Epithelial cell of proximal tubule (primary cell): ENCODE results near the gene CENPM. TPM values are rescaled to one million over a fixed set of nuclear protein-coding genes. Genes with fewer than 3 reads are reported as not detected.

Source experiments
- DNase-seq: peaks from one replicate; pipeline ENCODE4 v3.0.0-alpha.2; 2011; ENCODE audit warnings: low read depth
- H3K4me3 ChIP-seq: 2 replicates; pipeline ENCODE4 v1.5.1; 2011; ENCODE audit warnings: low read depth, mild to moderate bottlenecking, low read length
- CTCF ChIP-seq: conservative IDR thresholded peaks from 2 replicates; pipeline ENCODE4 v1.5.1; 2012; ENCODE audit warnings: low read depth, mild to moderate bottlenecking, low read length
- total RNA-seq: library from RNA; depleted of rRNA; stranded (reverse); fragments of >200 nt; gene quantifications from 2 replicates; pipeline ENCODE4 v1.2.3, GENCODE V29; 2015

CENPM gene
- total RNA-seq, 1 donor from 2014 or later, result 58.2 TPM

GRCh38 chr22:41917375-41917902, 29.5 kb downstream of the CENPM start:
- no peak for DNase-seq
- no peak for TF ChIP-seq CTCF
- H3K4me3 ChIP-seq, result no peak overlapping the region

DNA sequence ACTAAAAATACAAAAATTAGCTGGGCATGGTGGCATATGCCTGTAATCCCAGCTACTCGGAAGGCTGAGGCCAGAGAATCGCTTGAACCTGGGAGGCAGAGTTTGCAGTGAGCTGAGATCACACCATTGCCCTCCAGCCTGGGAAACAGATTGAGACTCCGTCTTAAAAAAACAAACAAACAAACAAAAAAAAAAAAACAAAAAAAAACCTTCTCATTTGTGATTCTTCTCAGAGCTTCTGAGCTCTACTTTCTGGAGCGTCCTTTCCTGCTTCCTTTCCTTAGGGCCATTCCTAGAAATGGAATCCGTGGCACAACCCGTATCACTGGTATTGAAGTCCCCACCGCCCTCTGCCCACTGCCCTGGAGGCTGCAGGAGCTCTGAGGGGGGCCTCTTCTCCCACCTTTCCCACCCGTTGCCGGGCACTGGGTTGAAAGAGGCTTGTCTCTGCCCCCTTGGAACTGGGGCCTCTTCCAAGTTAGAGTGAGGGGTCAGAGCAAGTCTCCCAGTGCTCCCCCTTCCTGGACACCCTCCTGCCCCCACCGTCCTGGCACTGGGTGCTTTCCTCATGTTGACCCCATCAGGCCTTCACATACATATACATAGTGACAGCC, 30.1 kb downstream of the CENPM start:
- no peak for DNase-seq
- no peak overlapping the region for H3K4me3 ChIP-seq
- no peak for TF ChIP-seq CTCF

GRCh38 chr22:41915786-41916493, 31.0 kb downstream of the CENPM start:
- no peak overlapping the region for H3K4me3 ChIP-seq
- TF ChIP-seq CTCF, result no peak
- DNase-seq, result no peak

DNA sequence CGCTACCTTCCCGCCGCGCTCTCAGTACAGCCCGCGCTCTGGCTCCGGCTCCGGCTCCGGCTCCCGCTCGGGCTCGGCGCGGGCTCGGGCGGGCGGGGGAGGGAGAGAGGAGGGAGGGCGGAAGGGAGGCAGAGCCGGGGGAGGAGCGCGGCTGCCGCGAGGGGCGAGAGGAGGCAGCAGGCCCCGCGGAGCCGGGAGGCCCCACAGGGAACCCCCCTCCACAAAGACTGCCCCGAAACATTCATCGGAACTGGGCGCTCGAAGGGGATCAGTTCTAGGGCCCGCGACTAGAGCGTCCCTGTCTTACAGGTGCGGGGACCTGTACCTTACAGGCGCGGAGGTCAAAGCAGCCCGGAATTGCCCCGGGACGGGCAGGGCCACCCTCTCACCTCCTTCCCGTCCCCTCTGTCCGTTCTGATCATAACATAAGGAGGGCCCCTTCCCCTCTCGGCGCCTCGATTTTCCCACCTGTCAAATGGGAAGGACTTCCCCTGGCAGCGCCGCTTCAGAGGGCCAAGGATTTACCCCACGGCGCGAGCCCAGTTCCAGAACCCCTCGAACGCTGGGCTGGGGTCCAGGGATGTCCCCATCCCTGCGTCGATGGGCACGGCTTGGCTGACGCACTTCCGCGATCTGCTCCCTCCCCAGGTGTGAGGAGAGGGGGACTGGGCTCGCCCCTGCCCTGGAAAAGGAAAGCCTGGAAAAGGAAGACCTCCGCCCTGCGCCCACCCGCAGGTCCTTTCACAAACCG, 31.7 kb downstream of the CENPM start, which contains the start of gene SHISA8:
Gene SHISA8, minus strand, starts transcription at position 40 of the 751 bp plus-strand sequence. CDS start 407 bp downstream, outside the sequence.
- no peak within 1 kb of the TSS for H3K4me3 ChIP-seq
- no peak for DNase-seq
- no peak for TF ChIP-seq CTCF

DNA sequence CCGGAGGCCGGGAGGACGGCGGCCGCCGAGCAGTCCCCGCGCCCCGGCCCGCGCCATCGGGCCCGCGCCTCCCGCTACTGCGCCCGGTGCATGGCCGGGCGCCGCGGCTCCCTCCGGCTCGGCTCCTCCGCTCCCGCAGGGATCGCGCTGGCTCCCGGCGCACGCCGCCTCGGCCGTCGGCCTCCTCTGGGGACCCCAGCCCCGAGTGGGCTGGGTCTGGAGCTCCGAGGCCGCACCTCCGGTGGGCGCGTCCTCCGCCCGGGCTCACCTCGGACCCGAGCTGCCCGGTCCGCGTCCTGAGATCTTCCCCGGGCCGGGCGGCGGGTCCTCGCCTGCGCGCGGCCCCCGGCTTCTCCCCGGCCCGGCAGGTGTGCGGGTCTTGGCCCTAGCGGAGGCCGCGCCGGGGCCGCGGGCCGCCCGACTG, 32.3 kb downstream of the CENPM start:
- no peak for TF ChIP-seq CTCF
- no peak overlapping the region for H3K4me3 ChIP-seq
- DNase-seq, result no peak

GRCh38 chr22:41913842-41914534, 33.0 kb downstream of the CENPM start:
- no peak for TF ChIP-seq CTCF
- no peak overlapping the region for H3K4me3 ChIP-seq
- DNase-seq, result no peak
